D341Med (cell line): ENCODE data around the gene KRTAP2-2.
"Not testable (repeated sequence)": the region's sequence is repeated elsewhere in the genome, so short reads cannot be mapped to it uniquely, and the experiment has no call there.

ENCODE experiments used
- DNase-seq: peaks from one replicate; pipeline ENCODE4 v3.0.0; 2012; ENCODE audit warnings: low spot score

Gene KRTAP2-2, protein sequence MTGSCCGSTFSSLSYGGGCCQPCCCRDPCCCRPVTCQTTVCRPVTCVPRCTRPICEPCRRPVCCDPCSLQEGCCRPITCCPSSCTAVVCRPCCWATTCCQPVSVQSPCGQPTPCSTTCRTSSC

DNA sequence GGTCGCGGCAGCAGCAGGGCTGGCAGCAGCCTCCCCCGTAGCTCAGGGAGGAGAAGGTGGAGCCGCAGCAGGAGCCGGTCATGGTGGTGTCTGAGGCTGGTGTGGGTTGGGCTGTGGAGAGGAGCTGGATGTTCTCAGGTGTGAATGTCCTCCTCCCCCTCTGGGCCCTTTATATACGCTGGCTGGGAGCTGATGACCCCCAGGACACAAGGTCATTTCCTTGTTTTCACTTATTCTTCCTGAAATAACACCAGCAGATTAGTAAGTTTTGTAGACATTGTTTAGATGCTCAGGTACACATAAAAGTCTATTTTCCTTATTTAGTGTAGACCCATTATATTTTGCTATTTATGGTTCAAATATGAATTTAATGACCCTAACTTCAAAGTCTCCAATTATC, at the start of gene KRTAP2-2:
TSS of gene KRTAP2-2 (minus strand) at position 101 of the 400 bp plus-strand sequence. CDS start at position 82, 19 bp downstream.
- DNase-seq: not testable (repeated sequence)

DNA sequence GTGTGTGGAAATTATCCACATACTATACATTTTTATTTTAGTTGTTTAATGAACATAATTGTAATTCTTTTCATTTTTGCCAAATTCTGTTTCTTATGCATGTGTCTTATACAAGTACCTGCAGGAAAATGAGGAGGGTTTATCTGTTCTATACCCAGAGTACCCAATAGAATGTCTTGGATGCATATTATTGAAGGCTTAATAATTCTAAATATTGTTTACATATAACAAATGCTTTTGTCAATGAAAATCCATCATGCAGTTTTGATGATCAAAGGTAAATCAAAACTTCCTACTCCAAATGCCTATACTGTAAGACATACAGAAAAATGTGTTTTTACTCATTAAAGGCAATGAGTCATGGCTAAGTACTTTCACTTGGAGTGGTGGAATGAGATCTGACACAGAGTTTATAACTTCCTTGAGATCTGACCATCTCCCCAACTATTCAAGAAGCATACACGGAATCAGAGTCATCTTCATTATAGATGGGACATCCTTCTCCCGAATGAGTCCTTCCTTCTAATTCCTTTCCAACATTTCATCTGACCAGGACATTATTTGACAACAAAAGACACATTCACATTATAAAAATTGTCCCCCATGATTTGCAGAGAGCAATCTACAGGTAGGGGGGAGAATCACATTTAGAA, 49.5 kb upstream of the KRTAP2-2 start:
- DNase-seq: not testable (repeated sequence)

DNA sequence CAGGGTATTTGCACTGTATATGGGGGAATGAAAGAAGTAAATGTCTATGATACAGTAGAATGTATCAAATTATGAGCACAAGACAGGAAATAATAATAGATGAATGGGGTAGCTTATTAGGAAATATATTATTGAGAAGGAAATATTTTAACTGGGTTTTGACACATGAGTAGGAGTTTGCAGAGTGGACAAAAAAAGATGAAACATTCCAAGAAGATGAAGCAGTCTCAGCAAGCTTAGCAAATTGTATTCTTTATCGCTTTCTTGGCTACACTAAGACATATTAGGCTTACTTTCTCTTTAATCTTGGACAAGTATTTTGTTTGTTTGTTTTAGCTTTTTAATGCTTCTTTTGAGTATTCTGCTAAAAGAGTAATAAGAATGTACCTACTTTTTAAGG, 48.9 kb upstream of the KRTAP2-2 start:
- DNase-seq: no peak

DNA sequence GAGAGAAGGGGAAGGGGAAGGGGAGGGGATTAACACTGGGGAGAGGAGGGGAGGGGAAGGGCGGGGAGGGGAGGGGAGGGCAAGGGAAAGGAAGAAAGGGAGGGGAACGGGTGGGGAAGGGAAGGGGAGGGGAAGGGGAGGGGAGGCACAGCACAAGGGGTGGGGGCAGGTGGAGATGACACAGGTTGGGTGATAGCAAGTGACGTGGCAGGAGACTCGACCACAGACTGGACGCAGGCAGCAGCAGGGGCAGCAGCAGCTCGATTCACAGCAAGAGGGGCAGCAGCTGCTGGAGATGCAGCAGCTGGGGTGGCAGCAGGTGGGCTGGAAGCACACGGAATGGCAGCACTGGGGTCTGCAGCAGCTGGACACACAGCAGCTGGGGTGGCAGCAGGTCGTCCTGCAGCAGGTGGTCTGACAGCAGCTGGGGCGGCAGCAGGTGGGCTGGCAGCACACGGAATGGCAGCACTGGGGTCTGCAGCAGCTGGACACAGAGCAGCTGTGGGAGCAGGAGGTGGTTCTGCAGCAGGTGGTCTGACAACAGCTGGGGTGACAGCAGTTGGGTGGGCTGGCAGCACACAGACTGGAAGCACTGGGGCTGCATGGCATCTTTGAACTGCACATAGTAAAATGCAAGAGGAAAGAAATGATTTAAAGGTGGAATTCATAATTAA, 46.7 kb upstream of the KRTAP2-2 start, which contains the start of gene KRTAP4-16:
TSS of gene KRTAP4-16 (minus strand) at position 624 of the 674 bp plus-strand sequence. CDS start at position 624, 0 bp downstream.
- no peak for DNase-seq

DNA sequence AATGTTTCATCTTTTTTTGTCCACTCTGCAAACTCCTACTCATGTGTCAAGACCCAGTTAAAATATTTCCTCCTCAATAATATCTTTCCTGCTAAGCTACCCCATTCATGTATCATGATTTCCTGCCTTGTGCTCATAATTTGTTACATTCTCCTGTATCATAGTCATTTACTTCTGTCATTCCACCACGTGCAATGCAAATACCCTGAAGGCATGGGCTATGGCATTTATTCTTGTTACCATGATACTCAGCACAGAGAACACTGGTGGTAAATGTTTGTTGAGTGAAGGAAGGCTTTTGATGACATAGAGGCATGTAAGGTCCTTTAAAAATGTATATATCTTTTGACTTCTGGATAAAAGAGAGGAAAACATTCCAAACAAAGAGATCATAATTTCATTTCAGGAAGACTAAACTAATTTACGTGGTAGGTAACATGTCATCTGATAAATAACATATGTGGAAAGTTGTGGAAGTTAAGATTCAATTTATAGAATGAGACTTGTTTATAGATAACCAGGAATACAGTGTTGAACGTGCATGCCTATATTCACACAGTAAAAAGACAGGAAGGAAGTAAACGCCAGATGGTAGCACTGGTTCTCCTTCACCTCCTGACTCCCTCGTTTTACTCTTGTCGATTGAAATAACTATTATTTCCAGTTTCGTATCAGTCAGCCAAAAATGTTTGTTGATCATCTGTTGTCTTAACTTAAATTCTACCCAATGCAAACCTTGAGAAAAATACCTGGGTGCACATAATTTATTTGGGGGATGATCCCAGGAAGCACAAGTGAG, 44.9 kb upstream of the KRTAP2-2 start:
- DNase-seq: not testable (repeated sequence)

DNA sequence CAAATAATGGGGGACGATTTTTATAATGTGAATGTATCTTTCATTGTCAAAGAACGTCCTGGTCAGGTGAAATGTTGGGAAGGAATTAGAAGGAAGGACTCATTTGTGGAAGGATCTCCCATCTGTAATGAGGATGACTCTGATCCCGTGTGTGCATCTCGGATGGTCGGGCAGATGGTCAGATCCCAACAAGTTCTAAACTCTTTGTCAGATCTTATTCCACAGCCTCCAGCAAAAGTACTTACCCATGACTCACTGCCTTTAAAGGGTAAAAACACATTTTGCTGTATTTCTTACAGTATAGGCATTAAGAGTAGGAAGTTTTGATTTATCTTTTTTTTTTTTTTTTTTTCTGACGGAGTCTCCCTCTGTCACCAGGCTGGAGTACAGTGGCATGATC, 43.5 kb upstream of the KRTAP2-2 start:
- no peak for DNase-seq

DNA sequence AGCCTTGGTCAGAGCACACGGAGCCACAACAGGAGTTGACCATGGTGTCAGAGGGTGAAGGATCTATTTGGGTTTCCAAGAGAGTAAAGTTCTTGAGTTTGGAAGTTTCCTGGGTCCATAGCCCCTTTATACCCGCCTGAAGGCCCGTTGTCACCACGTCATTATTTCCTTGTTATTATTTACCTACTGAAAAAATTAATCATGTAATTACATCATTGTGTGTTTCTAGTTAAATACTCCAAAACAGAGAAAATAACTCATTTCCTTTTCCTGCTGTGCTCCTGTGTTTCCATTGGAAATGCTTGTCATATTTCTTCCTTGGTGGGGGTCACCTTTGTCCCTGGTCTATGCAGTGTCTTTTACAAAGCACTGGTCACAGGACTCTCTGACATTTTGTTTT, 43.0 kb upstream of the KRTAP2-2 start, which contains the start of gene KRTAP4-8:
TSS of gene KRTAP4-8 (minus strand) at position 101 of the 400 bp plus-strand sequence. CDS start at position 43, 58 bp downstream.
- DNase-seq: no peak

DNA sequence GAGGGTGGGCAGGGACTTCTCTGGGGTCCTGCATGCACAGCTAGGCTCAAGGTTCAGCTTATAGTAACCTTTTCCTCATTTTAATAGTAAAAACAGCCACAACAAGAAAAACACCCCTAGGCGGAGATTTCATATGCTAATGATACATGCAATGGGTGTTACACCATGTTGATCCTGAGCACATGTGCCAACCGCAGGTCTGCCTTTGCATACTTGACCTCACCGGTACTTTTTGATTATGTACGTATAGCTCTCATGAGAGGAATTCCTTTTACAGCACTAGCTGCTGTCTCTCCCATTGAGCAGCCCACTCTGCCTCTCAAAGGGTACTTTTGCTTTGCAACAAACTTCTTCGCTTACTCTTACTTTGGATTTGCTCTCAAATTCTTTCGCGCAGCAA, 41.0 kb upstream of the KRTAP2-2 start:
- no peak for DNase-seq

DNA sequence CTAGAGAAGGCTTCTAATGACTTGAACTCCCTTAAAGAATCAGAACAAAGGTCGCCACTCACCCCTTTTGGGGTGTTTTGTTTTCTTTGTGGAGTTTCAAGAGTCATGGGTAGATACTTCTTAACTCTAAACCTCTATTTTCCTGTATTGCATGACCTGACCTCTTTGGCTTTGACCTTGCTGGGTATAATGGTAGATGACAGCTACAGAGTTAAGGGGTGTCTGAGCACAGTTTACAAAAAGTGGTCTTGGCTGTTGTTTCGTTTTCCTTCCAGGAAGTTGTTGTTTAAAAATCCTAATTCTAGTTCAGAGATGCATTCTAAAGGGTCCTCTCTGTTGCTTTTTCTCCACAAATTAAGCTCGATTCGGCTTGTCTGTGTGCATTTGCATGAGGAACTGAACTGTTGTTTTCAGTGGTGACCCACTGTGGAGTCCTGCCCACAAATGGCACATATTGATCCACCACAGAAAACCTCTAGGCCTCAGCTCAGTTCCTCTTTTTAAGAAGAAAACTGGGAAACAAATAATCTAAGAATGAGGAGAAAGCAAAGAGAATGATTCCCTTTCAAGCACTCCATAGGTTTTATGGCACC, 33.8 kb upstream of the KRTAP2-2 start:
- not testable (repeated sequence) for DNase-seq

DNA sequence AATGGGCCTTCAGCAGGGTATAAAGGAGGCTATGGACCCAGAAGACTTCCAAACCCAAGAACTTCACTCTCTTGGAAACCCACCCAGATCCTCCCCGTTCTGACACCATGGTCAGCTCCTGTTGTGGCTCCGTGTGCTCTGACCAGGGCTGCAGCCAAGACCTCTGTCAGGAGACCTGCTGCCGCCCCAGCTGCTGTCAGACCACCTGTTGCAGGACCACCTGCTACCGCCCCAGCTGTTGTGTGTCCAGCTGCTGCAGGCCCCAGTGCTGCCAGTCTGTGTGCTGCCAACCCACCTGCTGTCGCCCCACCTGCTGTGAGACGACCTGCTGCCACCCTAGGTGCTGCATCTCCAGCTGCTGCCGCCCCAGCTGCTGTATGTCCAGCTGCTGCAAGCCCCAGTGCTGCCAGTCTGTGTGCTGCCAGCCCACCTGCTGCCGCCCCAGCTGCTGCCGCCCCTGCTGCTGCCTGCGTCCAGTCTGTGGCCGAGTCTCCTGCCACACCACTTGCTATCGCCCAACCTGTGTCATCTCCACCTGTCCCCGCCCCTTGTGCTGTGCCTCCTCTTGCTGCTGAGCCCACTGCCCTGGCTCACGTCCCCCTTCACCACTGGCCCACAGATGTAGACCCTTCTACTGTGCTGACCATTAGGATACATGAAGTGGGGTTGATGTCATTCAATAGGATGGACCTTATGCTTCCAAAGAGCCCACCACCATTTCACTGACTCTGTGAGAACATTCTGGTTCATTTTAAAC, 29.2 kb upstream of the KRTAP2-2 start, which contains the start of gene KRTAP4-7:
TSS of gene KRTAP4-7 (plus strand) at position 51 of the 757 bp plus-strand sequence. CDS start at position 108, 57 bp downstream.
- not testable (repeated sequence) for DNase-seq

DNA sequence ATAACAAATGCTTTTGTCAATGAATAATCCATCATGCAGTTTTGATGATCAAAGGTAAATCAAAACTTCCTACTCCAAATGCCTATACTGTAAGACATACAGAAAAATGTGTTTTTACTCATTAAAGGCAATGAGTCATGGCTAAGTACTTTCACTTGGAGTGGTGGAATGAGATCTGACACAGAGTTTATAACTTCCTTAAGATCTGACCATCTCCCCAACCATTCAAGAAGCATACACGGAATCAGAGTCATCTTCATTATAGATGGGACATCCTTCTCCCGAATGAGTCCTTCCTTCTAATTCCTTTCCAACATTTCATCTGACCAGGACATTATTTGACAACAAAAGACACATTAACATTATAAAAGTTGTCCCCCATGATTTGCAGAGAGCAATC, 28.4 kb upstream of the KRTAP2-2 start:
- DNase-seq: not testable (repeated sequence)

DNA sequence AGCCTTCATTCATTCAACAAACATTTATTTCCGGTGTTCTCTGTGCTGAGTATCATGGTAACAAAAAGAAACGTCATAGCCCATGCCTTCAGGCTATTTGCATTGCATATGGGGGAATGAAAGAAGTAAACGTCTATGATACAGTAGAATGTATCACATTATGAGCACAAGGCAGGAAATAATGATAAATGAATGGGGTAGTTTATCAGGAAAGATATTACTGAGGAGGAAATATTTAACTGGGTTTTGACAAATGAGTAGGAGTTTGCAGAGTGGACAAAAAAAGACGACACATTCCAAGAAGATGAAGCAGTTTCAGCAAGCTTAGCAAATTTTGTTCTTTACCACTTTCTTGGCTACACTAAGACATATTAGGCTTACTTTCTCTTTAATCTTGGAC, 27.6 kb upstream of the KRTAP2-2 start:
- DNase-seq: no peak

DNA sequence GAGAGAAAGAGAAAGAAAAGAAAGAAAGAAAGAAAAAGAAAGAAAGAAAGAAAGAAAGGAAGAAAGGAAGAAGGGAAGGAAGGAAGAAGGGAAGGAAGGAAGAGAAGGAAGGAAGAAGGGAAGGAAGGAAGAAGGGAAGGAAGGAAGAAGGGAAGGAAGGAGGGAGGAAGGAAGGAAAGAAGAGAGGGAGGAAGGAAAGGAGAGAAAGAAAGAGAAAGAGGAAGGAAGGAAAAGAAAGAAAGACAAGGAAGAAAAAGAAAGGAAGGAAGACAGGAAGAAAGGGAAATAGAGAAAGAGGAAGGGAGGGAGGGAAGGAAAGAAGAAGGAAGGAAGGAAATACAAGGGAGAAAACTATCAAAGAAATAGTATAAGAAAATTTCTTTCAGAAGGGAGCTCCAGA, 21.8 kb upstream of the KRTAP2-2 start:
- no peak for DNase-seq

DNA sequence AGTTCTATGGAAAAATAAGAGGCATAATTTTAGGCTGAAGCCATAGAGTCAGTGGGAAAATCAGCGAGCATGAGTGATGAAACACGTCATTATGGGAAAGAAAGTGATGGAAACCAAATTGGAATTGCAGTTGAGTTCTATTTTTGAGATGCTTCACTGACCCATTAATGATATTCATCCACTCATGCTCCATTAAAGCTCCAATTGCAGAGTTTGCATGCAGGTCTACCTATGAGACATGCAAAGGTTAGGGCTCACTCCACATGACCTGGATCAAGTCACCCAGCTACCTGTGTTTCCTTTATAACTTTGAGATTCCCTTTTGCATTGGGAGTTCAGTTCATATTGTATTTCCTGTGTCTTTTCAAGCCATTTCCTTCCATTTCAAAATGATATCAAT, 18.6 kb upstream of the KRTAP2-2 start:
- no peak for DNase-seq

DNA sequence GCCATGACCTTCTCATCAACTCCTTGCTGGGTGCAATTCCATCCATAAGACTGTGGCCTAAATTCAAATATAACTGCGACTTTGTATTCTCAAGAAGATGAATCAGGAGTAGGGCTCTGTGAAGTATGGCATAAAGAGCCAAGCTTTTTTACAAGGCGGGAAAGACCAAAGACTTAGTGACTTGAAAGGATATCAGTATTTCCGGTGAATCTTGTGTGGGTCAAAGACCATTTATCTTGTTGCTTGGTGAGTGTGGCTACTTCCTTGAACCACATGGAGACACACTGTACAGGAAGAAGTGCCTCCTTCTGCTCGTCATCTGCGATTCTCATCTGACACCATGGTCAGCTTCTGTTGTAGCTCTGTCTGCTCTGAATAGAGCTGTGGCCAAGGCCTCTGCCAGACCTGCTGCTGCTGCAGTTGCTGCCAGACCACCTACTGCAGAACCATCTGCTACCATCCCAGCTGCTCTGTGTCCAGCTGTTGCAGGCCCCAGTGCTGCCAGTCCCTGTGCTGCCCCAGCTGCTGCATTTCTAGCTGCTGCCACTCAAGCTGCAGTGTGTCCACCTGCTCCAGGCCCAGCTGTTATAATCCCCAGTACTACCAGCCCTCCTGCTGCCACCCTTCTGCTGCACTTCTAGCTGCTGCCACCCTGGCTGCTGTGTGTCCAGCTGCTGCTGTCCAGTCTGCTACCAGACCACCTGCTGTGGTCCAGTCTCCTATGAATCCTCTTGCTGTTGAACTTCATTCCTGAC, 16.8 kb upstream of the KRTAP2-2 start:
- no peak for DNase-seq

DNA sequence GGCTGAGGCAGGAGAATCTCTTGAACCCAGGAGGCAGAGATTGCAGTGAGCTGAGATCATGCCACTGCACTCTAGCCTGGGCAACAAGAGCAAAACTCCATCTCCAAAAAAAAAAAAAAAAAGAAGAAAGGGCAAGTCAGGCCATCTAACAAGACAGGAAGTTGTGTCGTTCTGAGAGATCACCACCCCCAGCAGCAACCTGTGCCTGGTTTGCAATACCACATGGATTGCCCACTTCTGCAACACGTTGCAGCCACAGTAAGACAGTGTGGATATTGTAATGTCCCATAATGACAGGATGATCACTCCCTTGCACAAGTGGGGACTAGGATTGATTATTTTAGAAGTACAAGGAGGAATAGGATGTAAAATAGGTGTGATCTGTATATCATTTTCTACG, 14.0 kb upstream of the KRTAP2-2 start:
- no peak for DNase-seq

DNA sequence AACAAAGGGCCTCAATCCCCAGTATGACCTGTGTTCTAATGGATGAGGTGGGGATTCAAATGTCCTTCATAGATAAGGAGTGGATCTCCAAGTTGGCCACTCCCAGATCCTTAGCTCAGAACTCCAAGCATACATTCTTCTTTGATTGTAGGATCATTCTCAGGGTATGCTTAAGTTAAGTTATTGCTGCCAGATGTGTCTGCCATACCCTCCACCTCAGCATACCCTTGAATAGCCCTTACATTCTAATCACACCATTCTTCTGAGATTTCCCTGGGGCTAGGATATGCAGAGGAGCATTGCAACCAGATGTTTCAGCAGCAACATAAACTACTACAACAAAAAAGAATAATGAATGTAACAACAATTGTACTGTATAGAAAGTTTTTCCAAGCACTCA, 12.3 kb upstream of the KRTAP2-2 start:
- DNase-seq: no peak

DNA sequence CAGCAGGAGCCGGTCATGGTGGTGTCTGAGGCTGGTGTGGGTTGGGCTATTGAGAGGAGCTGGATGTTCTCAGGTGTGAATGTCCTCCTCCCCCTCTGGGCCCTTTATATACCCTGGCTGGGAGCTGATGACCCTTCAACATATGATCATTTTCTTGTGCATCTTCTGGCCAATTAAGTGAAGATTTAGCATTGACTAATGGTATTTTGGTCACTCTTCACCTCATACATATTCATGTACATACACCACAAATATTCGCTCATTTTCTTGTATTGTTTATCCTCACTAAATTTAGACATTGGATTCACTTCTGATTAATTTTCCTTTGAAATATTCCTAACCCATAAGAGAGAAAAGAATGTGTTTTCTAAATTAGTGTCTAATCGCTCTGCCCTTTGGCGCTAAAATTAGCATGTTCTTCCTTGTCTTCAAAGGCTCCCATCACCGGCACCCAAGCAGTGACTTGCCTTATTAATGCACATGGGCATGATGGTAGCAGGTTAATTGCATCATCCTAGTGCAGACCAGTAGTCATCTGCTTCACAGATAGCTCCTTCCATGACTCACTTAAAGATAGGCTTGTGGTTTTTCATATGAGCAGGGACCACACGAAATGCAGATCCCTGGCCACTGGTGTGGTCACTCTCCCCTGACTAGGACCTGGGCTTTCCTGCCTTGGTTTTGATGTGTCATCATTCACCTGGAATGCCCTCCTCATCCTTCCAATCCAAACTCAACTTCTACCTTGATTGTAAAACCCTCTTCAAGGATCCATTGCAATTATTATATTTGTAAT, 11.0 kb upstream of the KRTAP2-2 start, which contains the start of gene KRTAP2-4:
TSS of gene KRTAP2-4 (minus strand) at position 51 of the 796 bp plus-strand sequence. CDS start at position 17, 34 bp downstream.
- no peak for DNase-seq

DNA sequence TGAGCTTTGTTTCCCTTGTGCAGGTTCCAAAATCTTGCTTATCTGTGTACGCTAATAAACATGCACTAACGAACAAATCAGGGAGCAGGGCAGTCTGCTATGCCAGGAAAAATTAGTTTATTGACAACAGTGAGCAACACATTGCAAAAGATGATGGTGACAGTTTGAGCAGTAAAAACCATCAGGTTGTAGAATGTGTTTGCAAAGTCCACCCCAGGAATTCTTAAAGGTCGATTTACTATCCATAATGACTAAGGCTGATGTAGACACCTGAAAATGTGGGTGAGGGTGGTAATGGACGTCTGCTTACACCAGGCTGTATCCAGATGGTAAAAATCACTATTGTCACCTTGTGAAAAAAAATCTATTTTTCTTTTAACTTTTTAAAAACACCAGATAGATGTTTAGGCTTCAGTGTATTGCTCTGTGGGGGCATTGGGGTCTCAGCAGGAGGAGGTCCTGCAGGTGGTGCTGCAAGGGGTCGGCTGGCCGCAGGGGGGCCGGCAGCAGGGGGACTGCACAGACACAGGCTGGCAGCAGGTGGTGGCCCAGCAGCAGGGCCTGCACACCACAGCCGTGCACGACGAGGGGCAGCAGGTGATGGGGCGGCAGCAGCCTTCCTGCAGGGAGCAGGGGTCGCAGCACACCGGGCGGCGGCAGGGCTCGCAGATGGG, 10.1 kb upstream of the KRTAP2-2 start:
- DNase-seq: not testable (repeated sequence)
